ENCODE results near the gene ACOT8. TPM values are rescaled to one million over a fixed set of nuclear protein-coding genes. Genes with fewer than 3 reads are reported as not detected.

The ACOT8 gene
- total and polyA plus RNA-seq, 9 of the 15 experiments (the other 6 are each of a cell fraction or from before 2014, with no cell fraction given) = 8.2 to 46.7 (median 20.7) TPM

- 83% methylated on average over 3 of the region's 3 CpGs for WGBS (ENCODE audit: insufficient coverage, low coverage, missing lambda C conversion rate)
- H2AFZ ChIP-seq (ENCODE audit: low read depth, low read length) = no peak overlapping the region
- H3K9me3 ChIP-seq (replicated peaks; ENCODE audit: control insufficient read depth, insufficient read depth, low read depth, low read length) = peaks cover 11% of the 10 kb centered on the region; the same call in 1 of the 2 replicates
- ATAC-seq (no peak), DNase-seq (ENCODE audit: extremely low read depth in 1 of 4, low spot score in 3 of 4) (no peak), FAIRE-seq (no peak)
- ChIA-PET CTCF (ENCODE audit: low intra/inter-chr PET ratio) (no interaction called here), POLR2A (interaction anchor here (0.6 to 1.0 kb wide), 2 partner anchors 130 to 158 kb away, joined by 3 to 5 read pairs; no protein-coding TSS in a partner anchor)
- BruUV-seq (replicated peaks) = no TSS peak
- no peak overlapping the region for H3K27ac ChIP-seq (ENCODE audit: extremely low read depth, low read depth, low read length)
- no peaks in the 10 kb centered on the region for H3K9me1 ChIP-seq (ENCODE audit: control insufficient read depth, insufficient read depth, low read length)
- peaks cover 7 to 16% of the 10 kb centered on the region in 2 experiments; a peak in 4 of 5 replicates for H3K4me1 ChIP-seq (replicated peaks in 1 of 2; ENCODE audit: control insufficient read depth in 2 of 2, insufficient read depth in 2 of 2, low read length in 2 of 2)
- H3K4me3 ChIP-seq = no peak overlapping the region
- H3K36me3 ChIP-seq (ENCODE audit: control insufficient read depth, insufficient read depth, low read length) = peaks cover 27% of the 10 kb centered on the region; the same call in 2 of the 3 replicates
- H4K20me1 ChIP-seq (replicated peaks; ENCODE audit: control insufficient read depth, insufficient read depth, low read length) = no peaks in the 10 kb centered on the region
- in situ Hi-C loops (cut with MboI) (no loop called here), intact Hi-C loops (cut with micrococcal nuclease) (no loop called here)
- no peaks in the 10 kb centered on the region for H3K79me2 ChIP-seq (ENCODE audit: control insufficient read depth, insufficient read depth, low read length)
- H3K9ac ChIP-seq (ENCODE audit: insufficient read depth in 1 of 2, low read depth in 2 of 2, low read length in 2 of 2) = no peak overlapping the region
- no peak overlapping the region for H3K4me2 ChIP-seq (ENCODE audit: insufficient read depth, low read length)
- no peaks in the 10 kb centered on the region for H3K27me3 ChIP-seq (ENCODE audit: control insufficient read depth in 2 of 2, insufficient read depth in 2 of 2, low read length in 2 of 2)
- TF ChIP-seq NCOA6 (IDR thresholded peaks at IDR 0.05) (no peak), REST (IDR thresholded peaks at IDR 0.05; ENCODE audit: borderline replicate concordance) (no peak), REST (CRISPR knock-in tag; IDR thresholded peaks at IDR 0.05; ENCODE audit: low read depth) (no peak), ZNF436 (CRISPR knock-in tag; IDR thresholded peaks at IDR 0.05) (no peak), POLR2B (IDR thresholded peaks at IDR 0.05; ENCODE audit: low read depth, partially characterized antibody) (no peak), RNF219 (CRISPR knock-in tag; IDR thresholded peaks at IDR 0.05) (no peak), MAFF (IDR thresholded peaks at IDR 0.05; ENCODE audit: low read length) (no peak), CREM (IDR thresholded peaks at IDR 0.05; ENCODE audit: low read depth) (no peak), ZBTB12 (CRISPR knock-in tag; IDR thresholded peaks at IDR 0.05) (no peak), ZNF217 (CRISPR knock-in tag; IDR thresholded peaks at IDR 0.05) (no peak), ZFP91 (CRISPR knock-in tag; IDR thresholded peaks at IDR 0.05) (no peak)
Measured at GRCh38 chr20:45814314-45814713, 42.9 kb downstream of the ACOT8 start.

All from K562 (cell line).